Hematopoietic multipotent progenitor cell treated with erythropoietin and hydrocortisone succinate and interleukin-3 and kit ligand, for 17 days (in vitro differentiated cells): ENCODE results near the gene APOBEC3B.
"Not testable (repeated sequence)": the region's sequence is repeated elsewhere in the genome, so short reads cannot be mapped to it uniquely, and the experiment has no call there.

Source experiments
- DNase-seq: peaks from one replicate; pipeline ENCODE4 v3.0.0-alpha.2; 2015; ENCODE audit warnings: low spot score

The APOBEC3B gene

DNA sequence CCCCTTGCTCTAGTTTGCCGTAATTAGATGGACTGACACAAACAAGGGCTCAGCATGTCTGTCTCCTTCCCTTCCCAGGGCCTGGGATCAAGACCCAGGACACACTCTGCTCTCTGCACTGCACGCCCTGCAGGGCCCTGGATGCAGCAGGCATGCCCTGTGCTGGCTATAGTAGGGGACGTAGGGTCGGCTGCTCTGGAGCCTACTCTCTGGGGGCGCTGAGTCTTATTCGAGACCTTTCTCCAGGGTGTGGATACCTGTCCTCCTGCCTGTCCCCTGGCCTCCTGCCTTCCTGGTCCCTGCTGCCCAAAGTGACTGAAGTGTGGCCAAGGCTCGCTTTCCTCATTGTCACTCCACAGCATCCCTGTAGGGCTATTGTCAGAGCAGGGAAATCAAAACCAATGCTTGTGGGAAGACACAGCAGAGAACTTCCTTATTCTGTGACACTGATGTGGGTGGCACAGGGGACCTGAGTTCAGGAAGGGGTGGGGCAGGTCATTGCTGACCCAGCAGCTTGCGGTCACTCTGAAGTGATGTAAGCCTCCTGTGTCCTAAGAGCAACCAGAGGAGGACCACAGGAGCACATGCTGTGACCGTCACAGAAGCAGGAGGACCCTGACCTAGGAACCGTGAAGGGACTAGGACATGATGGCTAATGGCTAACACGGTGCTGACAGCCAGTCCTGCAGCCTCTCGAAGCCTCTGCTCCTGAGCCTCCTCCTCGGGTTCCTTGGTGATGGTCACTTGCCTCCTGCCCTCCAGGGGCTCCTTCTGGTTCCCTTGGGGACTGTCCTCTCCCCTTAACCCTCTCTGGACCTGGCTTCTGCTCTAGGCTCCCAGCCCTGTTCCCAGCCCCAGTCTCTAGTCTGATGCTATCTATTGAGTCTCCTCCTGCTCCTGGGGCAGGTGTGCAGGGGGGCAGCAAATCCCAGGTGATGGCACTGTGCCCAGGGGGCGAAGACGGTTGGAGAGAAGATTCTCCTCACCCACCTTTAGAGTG is 14.4 kb upstream of the APOBEC3B start:
- no peak for DNase-seq

DNA sequence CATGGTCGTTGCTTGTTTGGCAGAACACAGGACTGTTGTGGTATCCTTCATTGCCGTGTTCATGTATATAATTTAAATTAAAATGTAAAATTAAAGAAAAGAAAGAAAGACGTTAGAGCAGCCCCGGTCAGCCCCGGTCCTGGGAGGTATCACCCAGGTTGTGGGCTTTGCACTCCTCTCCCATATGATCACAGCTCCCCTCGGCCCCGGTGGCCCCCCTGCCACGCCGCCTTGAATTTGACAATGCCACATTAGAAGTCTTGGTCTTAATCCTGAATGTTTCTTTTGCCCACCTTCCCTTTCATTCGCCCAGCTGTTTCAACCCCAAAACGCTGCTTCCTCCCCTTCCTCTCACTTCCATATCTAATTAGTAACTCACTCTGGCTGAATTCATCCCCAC is 13.3 kb upstream of the APOBEC3B start:
- no peak for DNase-seq

DNA sequence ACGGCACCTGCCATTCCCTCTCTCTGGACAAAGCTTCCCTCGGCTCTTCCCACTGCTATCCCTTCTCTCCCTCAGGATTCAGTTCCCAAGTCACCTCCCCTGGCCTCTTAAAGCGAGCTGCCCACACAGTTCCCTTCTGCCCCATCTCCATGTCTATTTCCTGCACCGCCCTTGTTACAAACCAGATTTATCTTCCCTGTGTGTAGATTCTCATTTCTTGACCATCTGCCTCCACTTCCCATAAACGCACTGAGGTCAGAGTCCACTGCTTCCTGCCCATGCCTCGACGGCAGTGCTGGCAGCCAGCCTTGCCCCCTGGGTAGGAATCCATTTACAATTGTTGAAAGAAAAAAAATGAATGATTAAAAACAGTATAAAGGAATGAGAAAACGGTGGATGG is 11.6 kb upstream of the APOBEC3B start:
- DNase-seq, result no peak

DNA sequence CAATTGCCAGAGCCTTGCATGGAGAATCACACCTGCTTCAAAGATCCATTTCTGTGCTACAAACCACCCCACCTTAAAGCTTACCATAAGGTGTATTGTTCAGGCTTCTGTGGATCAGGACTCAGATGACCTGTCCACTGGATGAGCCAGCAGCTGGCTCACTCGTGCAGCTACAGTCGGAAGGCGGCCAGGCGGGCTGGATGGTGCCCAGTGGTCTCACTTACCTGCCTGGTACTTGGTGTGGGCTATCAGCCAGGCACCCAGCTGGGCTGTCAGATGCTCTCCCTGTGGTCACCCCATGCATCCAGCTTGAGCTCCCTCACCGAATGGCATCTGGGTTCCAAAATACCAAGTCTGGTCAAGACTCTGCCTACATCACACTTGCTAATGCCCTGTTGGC is 10.9 kb upstream of the APOBEC3B start:
- no peak for DNase-seq

DNA sequence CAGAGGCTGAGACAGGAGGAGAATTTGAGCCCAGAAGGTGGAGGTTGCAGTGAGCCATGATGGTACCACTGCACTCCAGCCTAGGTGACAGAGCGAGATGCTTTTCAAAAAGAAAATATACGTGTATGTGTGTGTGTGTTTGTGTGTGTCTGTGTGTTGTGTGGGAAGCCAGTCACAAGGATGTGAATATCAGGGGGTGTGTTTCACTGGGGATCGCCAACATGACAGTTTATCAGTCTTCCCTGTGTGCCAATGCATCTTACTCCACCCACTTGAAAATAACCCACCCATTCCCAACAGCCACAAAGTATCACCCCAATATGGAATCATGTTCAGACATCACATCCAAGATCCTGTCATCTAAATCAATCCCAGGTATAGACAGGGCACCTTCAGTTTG is 10.4 kb upstream of the APOBEC3B start:
- DNase-seq, result no peak

DNA sequence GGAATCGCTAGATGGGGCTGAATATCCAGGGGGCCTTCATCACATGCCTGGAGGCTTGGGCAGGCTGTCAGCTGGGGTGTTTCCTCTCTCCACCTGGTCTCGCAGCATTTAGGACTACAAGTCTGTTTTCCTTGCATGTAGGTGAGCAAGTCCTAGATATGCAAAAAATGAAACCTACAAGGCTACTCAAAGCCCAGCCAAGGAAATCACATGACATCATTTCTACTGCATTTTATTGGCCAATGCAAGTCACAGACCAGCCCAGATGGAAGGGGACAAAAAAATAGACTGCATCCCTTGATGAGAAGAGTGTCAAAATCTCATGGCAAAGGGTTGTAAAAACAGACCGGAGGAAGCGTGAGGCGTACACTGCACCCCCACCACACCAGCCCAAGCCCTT is 9.6 kb upstream of the APOBEC3B start:
- DNase-seq, result no peak

DNA sequence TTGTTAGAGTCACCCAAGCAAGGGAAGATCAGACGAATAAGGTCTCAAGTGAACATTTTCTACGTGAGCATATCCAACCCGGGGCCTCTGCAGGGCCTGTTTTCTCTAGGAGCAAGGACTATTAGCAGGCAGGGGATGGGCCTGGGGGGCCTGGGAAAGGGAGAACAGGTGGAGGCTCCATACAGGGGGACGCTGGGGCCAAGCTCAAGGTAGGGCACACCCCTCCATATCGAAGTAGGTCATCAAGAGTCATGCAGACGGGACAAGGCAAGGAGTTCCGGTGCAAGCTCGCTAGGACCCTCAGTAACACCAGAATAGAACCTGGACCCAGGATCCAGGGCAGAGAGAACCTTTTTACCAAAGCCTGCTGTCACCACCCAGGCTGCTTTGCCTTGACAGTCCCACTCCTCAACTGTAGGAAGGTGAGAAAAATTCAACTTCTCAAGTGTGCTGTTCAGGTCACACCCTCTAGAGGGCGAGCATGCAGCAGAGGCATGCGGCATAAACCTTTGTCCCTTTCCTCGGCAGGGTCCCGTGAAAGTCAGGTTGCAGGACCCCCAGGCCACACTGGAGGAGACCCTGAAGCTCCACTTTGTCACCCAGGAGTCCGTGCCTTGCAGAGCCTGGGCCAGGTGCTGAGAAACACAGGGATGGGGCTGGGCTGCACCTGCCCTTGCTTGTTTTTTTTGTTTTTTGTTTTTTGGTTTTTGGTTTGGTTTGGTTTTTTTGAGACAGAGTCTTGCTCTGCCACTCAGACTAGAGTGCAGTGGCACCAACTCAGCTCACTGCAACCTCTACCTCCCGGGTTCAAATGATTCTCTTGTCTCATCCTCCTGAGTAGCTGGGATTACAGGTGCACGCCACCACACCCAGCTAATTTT is 8.6 kb upstream of the APOBEC3B start:
- peak; percentile 62 for DNase-seq

DNA sequence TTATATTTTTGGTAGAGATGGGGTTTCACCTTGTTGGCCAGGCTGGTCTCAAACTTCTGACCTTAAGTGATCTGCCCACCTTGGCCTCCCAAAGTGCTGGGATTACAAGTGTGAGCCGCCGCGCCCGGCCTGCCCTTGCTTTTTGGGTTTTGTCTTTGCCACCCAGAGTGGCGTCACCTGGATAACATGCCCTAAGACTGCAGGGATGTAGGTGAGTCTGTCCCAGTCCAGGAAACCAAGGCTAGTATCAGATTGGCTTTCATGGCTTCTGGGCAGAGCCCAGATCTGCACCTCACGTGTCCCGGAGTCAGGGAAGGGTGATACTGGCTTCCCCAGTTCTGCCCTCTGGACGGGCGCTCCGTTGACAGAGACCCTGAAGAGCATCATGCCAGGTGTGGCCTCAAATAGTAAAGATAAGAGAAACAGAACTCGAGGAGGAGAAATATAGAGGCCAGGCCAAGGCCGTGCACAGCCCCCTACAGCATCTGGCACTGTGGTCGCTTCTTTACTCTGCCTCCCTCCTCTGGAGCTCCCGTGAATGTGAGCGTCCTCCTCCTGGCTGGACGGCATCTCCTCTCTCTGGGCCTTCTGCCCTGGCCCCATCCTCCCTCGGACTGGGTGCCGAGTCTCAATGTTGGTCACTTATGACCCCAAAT is 7.8 kb upstream of the APOBEC3B start:
- DNase-seq, result no peak

DNA sequence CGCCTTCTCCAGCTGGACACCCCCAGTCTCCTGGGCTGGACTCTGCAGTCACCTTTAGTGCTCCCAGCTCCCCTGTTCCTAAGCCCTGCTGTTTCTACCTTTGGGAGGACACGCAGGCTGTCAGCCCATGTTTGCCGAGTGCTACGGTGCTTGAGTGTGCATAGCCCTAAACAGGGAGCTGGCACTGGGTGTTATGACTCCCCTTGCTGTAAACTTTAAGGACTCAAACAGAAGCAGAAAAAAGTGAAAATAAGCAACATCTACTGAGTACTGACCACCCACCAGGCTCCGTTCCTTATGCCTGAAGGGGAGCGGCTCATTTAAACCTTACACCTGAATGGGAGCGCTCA is 7.3 kb upstream of the APOBEC3B start:
- DNase-seq, result no peak

DNA sequence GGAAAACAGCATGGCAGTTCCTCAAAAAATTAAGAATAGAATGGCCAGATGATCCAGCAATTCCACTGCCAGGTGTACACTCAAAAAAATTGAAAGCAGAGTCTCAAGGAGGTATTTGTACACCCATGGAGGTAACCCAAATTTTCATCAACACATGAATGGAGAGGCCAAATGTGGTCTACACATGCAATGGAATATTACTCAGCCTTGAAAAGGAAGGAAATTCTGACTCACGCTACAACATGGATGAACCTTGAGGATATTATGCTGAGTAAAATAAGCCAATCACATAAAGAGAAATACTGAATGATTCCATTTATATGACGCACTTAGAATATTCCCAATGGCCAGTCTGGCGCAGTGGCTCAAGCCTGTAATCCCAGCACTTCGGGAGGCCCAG is 4.9 kb upstream of the APOBEC3B start:
- not testable (repeated sequence) for DNase-seq

DNA sequence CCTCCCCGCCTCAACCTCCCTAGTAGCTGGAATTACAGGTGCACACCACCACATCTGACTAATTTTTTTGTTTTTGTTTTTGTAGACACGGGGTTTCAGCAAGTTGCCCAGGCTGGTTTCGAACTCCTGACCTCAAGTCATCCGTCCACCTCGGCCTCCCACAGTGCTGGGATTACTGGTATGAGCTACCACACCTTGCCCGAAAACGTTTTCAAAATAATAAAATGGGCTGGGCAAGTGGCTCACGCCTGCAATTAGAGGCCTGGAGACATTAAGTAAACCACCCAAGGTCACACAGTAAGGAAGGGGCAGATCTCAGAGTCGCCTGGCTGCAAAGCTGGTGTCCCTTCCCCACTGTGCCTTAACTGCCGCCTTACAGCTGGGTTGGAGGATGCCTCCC is 1.6 kb upstream of the APOBEC3B start:
- DNase-seq, result not testable (repeated sequence)

DNA sequence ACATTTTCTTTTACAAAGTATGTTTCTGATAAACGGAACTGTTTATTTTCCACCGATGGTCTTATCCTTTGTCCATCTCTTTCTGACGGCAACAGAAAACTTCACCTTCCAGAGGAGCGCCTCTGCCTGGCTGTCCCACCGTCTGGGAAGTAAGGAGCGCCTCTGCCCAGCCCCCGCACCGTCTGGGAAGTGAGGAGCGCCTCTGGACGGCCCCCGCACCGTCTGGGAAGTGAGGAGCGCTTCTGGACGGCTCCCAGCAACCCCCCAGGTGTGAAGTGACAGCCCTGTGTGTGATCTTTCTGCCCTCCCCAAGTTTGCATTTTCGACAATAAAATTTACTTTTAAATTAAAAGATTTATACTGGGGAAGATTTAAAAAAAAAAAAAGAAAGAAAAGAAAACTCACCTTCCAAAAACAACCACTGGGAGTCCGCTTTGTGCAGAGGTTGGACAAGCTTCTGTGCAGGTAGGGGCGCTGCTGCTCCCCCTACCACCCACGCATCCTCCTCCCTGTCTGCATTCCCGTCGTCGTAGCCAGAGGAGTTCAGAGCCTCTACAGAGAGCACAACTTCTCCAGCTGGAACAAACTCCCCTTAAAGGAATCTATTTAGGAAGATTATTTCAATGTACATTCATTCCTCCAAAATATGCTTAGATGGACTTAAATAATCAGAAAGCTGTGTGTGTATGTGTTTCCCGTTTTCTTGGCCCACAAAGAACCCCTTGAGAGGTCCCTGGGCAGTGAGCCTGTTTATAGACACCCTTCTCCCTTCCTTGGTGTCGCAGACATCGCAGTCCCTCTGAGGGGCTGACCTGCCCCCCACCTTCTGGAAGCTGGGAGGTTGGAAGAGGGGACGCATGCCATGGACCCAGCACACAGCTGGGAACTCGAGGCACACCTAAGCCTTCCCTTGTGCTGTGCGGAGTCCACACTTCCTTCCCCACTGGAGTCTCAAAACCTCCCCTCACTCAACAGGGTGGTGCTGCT is 849 bp upstream of the APOBEC3B start:
- no peak for DNase-seq

DNA sequence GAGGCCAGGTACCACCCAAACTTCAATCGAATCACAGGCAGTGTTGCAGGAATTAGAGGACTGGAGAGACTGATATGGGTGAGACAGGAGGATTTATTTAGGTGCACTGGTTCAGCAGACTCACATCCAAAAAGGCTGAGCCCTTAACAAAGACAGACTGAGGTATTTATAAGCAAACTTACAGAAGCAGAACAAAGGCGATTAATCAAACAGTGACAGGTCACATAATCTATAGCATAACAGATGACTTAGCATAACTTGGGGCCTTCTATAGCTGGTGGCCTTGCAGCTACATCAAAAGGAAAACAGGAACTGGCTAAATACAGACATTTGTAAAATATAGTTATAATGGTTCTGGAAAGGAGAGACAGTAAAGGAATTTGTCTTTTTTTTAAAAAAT is 2.1 kb downstream of the APOBEC3B start:
- DNase-seq, result no peak

DNA sequence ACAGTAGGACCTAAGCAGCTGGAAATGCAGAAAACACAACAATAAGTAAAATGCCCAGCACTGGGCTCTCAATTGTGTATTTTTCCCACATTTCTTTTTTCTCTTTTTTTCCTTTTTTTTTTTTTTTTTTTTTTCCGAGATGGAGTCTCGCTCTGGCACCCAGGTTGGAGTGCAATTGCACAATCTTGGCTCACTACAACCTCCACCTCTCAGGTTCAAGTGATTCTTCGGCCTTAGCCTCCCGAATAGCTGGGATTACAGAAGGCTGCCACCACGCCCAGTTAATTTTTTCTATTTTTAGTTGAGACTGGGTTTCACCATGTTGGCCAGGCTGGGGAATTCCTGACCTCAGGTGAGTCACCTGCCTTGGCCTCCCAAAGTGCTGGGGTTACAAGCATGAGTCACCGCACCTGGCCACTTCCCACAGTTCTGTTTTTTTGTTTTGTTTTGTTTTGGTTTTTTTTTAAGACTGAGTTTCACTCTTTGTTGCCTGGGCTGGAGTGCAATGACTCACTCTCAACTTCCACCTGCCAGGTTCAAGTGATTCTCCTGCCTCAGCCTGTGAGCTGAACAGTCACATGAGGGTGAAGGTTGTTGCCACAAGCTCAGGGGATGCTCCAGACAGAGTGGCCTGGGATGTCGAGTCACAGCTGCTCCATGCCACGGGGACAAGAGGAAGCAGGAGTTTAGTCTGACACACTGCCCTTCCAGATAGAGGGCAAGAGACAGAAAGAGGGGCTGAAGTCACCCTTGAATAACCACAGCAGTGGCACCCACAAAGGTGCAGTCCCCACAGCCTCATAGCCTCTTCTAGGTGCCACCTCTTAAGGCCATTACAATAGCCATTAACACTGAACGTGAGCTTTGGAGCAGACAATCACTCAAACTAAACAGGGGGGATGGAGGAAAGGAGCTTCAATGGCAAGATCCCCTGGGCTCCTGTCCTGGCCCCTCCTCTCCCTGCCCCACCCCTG is 2.9 kb downstream of the APOBEC3B start:
- not testable (repeated sequence) for DNase-seq

DNA sequence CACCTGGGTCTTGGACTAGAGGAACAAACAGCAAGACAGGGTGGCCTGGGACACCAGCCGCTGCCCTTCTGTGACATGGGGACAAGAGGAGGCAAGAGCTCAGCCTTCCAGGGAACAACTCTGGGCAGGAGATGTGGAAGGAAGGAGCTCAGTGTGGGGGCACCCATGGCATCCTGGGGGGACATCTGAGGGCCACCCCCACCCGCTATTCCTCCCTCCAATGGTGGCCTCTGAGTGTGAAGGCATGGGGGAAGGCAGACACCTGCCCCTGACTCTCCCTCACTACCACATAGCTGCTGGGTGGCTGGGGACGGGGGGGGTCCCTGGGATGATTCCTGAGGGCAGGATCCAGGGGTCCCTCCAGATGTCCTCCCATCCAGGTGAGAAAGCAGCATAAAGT is 4.5 kb downstream of the APOBEC3B start:
- DNase-seq, result no peak

DNA sequence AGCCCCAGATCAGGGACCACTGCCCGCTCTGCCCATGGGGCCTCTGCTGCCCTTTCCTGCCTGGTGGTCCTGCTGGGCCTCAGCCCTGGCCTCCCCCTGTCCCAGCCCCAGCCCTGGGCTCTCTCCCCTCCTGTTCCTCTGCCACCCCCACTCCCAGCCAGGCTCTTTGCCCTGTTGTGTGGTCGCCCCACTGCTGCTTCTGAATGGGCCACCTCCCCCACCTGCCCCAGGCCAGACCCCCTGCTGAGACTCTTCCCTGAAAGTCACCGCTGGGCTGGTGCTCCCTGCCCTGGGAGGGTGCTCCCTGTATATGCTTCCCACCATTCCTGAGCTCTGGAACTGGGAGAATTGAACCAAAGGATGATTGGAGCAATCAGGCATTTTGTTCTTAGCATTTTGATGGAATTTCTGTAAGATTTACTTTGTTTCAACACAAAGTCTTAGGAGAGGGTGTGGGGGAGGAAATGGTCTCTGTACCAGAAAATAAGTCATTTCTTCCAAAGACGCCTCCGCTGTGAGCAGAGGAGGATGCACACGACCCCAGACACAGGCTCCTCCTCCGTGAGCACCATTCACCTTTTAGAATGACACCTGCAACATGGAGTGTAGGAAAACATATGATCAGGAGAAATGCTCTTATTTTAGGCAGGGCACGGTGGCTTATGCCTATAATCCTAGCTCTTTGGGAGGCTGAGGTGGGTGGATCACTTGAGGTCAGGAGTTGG is 5.2 kb downstream of the APOBEC3B start:
- DNase-seq, result no peak

DNA sequence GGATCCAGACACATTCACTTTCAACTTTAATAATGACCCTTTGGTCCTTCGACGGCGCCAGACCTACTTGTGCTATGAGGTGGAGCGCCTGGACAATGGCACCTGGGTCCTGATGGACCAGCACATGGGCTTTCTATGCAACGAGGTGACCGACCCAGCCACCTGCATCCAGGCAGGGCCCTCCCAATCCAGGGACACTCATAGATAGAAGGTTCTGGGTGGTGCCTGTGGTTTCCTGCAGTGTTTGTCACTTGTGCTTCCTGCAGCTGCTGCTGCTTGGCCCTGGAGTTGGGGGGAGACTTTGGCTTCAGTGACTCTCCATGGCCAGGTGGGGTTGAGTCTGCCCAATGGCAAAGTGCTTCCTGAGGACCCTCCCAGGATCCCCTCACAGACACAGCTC is 7.3 kb downstream of the APOBEC3B start:
- no peak for DNase-seq

DNA sequence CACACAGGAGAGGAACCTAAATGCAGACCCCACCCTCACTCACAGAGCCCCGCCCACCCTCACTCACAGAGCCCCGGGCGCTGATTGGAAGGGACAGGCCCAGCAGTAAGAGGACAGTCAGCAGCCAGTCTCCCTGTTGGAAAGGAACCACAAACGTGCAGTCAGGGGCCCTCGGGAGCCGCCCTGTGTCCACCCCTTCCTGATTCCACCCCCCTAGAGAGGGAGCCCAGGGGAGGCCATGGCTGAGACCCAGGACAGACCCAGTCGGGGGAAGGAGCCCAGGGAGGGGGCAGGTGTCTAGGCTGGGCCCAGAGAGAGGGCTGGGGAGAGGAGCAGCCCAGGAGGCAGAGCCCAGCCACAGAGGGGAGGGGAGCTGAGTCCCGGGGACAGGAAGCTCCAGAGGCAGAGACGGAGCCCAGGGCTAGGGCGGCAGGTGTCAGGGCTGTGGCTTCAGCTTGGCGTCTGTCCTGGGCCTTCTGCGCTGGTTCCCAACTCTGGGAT is 10.8 kb downstream of the APOBEC3B start:
- DNase-seq, result not testable (repeated sequence)

DNA sequence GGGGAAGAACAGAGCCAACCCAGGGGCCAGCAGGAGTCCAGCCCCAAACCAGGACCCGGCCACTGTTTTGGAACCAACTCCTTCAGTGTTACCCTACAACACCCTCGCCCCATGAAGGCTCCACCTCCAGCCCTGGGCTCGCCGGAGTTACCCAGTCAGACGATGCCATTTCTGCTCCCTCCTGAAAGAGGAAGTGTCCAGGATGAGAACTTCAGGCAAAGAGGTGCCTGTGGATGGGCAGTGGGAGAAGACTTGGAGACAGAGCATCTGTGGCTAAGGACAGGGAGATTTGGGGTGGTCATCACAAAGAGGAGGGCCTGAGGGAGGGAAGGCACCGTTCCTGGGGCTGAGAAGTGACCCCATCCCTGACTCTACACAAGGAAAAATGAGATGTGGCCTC is 14.0 kb downstream of the APOBEC3B start:
- no peak for DNase-seq
